SK-N-SH treated with all-trans-retinoic acid at 6 μM for 48 hours (cell line): ENCODE results near the gene ARPC5L.

ENCODE experiments used
- ATAC-seq: fragments of 200-7000 bp; cut with Tn5 transposase; 3 replicates; pipeline ENCODE4 v1.9.1; 2020; ENCODE audit warnings: mild to moderate bottlenecking, moderate library complexity
- ARNTL ChIP-seq: fragments of 450-650 bp; formaldehyde crosslinking; IDR thresholded peaks from 2 replicates; pipeline ENCODE4 v1.5.0; 2020; ENCODE audit warnings: low read depth, mild to moderate bottlenecking, moderate library complexity, borderline replicate concordance
- BACH2 ChIP-seq: fragments of 250-450 bp; sonication (Bioruptor Pico); IDR thresholded peaks from 2 replicates; pipeline ENCODE4 v1.9.0; 2021; ENCODE audit warnings: mild to moderate bottlenecking, borderline replicate concordance
- CSDC2 ChIP-seq: fragments of 250-450 bp; sonication (Bioruptor Pico); IDR thresholded peaks from 2 replicates; pipeline ENCODE4 v1.5.0; 2020; ENCODE audit warnings: mild to moderate bottlenecking, moderate library complexity
- ESRRG ChIP-seq: fragments of 250-450 bp; sonication (Bioruptor Pico); IDR thresholded peaks from 2 replicates; pipeline ENCODE4 v1.6.1; 2021; ENCODE audit warnings: mild to moderate bottlenecking
- GLIS3 ChIP-seq: fragments of 250-450 bp; sonication (Bioruptor Pico); IDR thresholded peaks from 2 replicates; pipeline ENCODE4 v1.5.0; 2020; ENCODE audit warnings: mild to moderate bottlenecking, moderate library complexity
- ISL1 ChIP-seq: fragments of 250-450 bp; sonication (Bioruptor Pico); IDR thresholded peaks from 2 replicates; pipeline ENCODE4 v2.1.2; 2022; ENCODE audit warnings: mild to moderate bottlenecking, moderate library complexity
- PPARA ChIP-seq: fragments of 250-450 bp; sonication (Bioruptor Pico); IDR thresholded peaks from 2 replicates; pipeline ENCODE4 v1.5.0; 2020; ENCODE audit warnings: mild to moderate bottlenecking, borderline replicate concordance
- RARB ChIP-seq: fragments of 250-450 bp; sonication (Bioruptor Pico); IDR thresholded peaks from 2 replicates; pipeline ENCODE4 v1.8.0; 2021; ENCODE audit warnings: mild to moderate bottlenecking, moderate library complexity
- SNAI2 ChIP-seq: fragments of 250-450 bp; sonication (Bioruptor Pico); IDR thresholded peaks from 2 replicates; pipeline ENCODE4 v1.5.0; 2020; ENCODE audit warnings: mild to moderate bottlenecking, moderate library complexity
- TCF4 ChIP-seq: fragments of 250-450 bp; sonication (Bioruptor Pico); IDR thresholded peaks from 2 replicates; pipeline ENCODE4 v1.8.0; 2021; ENCODE audit warnings: mild to moderate bottlenecking, moderate library complexity, borderline replicate concordance
- TOX ChIP-seq: fragments of 250-450 bp; sonication (Bioruptor Pico); IDR thresholded peaks from 2 replicates; pipeline ENCODE4 v1.8.0; 2021; ENCODE audit warnings: mild to moderate bottlenecking, moderate library complexity, borderline replicate concordance
- TSHZ2 ChIP-seq: fragments of 250-450 bp; sonication (Bioruptor Pico); IDR thresholded peaks from 2 replicates; pipeline ENCODE4 v1.5.0; 2020; ENCODE audit warnings: mild to moderate bottlenecking, moderate library complexity
- ZC3H10 ChIP-seq: fragments of 250-450 bp; sonication (Bioruptor Pico); IDR thresholded peaks from 2 replicates; pipeline ENCODE4 v1.5.1; 2021; ENCODE audit warnings: mild to moderate bottlenecking, moderate library complexity
- ZFP3 ChIP-seq: fragments of 250-450 bp; sonication (Bioruptor Pico); IDR thresholded peaks from 2 replicates; pipeline ENCODE4 v1.5.0; 2020; ENCODE audit warnings: mild to moderate bottlenecking, moderate library complexity
- ZFP30 ChIP-seq: fragments of 450-650 bp; formaldehyde crosslinking; IDR thresholded peaks from 2 replicates; pipeline ENCODE4 v1.5.0; 2022; ENCODE audit warnings: mild to moderate bottlenecking, moderate library complexity
- ZNF565 ChIP-seq: fragments of 450-650 bp; formaldehyde crosslinking; conservative IDR thresholded peaks from 2 replicates; pipeline ENCODE4 v1.5.0; 2020; ENCODE audit warnings: low read depth, mild to moderate bottlenecking, moderate library complexity
- ZNF70 ChIP-seq: fragments of 450-650 bp; formaldehyde crosslinking; IDR thresholded peaks from 2 replicates; pipeline ENCODE4 v1.5.0; 2020; ENCODE audit warnings: mild to moderate bottlenecking, moderate library complexity
- TF ChIP-seq, protein P1 (sequence below): fragments of 250-450 bp; sonication (Bioruptor Pico); IDR thresholded peaks from 2 replicates; pipeline ENCODE4 v1.8.0; 2021; ENCODE audit warnings: low read depth, mild to moderate bottlenecking, moderate library complexity, borderline replicate concordance
- TF ChIP-seq, protein P2 (sequence below): fragments of 250-450 bp; sonication (Bioruptor Pico); IDR thresholded peaks from 2 replicates; pipeline ENCODE4 v1.5.1; 2020; ENCODE audit warnings: low read depth, mild to moderate bottlenecking, moderate library complexity
- TF ChIP-seq, protein P3 (sequence below): fragments of 250-450 bp; sonication (Bioruptor Pico); IDR thresholded peaks from 2 replicates; pipeline ENCODE4 v1.8.0; 2020; ENCODE audit warnings: mild to moderate bottlenecking, moderate library complexity, borderline replicate concordance

The ARPC5L gene

GRCh38 chr9:124869466-124869985, 7.6 kb downstream of the ARPC5L start:
- TF ChIP-seq CSDC2 (CRISPR knock-in tag) (no peak), ARNTL (CRISPR knock-in tag) (no peak), ZFP30 (CRISPR knock-in tag) (no peak), ZFP3 (CRISPR knock-in tag) (no peak), ZNF565 (CRISPR knock-in tag) (no peak), TSHZ2 (CRISPR knock-in tag) (no peak), GLIS3 (CRISPR knock-in tag) (no peak)
- TF ChIP-seq, all 23 proteins: peak for 0
- ATAC-seq, result peak; percentile 26

GRCh38 chr9:124869986-124870560, 8.1 kb downstream of the ARPC5L start:
- TF ChIP-seq, protein P1, sequence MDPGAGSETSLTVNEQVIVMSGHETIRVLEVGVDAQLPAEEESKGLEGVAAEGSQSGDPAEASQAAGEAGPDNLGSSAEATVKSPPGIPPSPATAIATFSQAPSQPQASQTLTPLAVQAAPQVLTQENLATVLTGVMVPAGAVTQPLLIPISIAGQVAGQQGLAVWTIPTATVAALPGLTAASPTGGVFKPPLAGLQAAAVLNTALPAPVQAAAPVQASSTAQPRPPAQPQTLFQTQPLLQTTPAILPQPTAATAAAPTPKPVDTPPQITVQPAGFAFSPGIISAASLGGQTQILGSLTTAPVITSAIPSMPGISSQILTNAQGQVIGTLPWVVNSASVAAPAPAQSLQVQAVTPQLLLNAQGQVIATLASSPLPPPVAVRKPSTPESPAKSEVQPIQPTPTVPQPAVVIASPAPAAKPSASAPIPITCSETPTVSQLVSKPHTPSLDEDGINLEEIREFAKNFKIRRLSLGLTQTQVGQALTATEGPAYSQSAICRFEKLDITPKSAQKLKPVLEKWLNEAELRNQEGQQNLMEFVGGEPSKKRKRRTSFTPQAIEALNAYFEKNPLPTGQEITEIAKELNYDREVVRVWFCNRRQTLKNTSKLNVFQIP (CRISPR knock-in tag), result no peak
- peak; percentile 6; the same call in 1 of the 3 replicates for ATAC-seq

DNA sequence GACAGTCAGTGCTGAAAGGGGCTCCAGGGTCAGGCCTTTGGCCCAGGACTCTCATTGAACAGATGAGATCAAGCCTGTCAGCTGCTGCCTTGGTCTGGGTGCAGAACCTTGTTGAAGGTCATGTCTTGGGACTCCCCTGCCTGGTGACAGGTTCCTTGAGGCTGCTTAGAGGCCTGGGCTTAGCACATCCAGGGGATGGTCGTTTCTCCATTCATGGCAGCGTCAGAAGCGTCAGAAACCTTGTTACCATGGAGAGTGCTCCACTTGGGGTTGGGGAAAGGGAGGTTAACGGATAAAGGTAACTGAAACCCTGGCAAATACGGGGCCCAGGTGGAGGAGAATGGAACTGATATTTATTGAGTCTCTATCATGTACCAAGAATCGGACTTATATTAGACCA, 8.8 kb downstream of the ARPC5L start:
- ATAC-seq, result no peak
- TF ChIP-seq, protein P2, sequence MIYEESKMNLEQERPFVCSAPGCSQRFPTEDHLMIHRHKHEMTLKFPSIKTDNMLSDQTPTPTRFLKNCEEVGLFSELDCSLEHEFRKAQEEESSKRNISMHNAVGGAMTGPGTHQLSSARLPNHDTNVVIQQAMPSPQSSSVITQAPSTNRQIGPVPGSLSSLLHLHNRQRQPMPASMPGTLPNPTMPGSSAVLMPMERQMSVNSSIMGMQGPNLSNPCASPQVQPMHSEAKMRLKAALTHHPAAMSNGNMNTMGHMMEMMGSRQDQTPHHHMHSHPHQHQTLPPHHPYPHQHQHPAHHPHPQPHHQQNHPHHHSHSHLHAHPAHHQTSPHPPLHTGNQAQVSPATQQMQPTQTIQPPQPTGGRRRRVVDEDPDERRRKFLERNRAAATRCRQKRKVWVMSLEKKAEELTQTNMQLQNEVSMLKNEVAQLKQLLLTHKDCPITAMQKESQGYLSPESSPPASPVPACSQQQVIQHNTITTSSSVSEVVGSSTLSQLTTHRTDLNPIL (CRISPR knock-in tag), result no peak
- TF ChIP-seq ZFP30 (CRISPR knock-in tag) (no peak), GLIS3 (CRISPR knock-in tag) (no peak), ZFP3 (CRISPR knock-in tag) (no peak), ESRRG (CRISPR knock-in tag) (no peak), SNAI2 (no peak), TOX (CRISPR knock-in tag) (no peak), ZNF70 (CRISPR knock-in tag) (no peak), RARB (CRISPR knock-in tag) (no peak), ARNTL (CRISPR knock-in tag) (no peak), PPARA (CRISPR knock-in tag) (no peak), ZC3H10 (CRISPR knock-in tag) (no peak), ISL1 (CRISPR knock-in tag) (no peak), ZNF565 (CRISPR knock-in tag) (no peak), CSDC2 (CRISPR knock-in tag) (no peak), BACH2 (no peak)
- TF ChIP-seq, protein P3, sequence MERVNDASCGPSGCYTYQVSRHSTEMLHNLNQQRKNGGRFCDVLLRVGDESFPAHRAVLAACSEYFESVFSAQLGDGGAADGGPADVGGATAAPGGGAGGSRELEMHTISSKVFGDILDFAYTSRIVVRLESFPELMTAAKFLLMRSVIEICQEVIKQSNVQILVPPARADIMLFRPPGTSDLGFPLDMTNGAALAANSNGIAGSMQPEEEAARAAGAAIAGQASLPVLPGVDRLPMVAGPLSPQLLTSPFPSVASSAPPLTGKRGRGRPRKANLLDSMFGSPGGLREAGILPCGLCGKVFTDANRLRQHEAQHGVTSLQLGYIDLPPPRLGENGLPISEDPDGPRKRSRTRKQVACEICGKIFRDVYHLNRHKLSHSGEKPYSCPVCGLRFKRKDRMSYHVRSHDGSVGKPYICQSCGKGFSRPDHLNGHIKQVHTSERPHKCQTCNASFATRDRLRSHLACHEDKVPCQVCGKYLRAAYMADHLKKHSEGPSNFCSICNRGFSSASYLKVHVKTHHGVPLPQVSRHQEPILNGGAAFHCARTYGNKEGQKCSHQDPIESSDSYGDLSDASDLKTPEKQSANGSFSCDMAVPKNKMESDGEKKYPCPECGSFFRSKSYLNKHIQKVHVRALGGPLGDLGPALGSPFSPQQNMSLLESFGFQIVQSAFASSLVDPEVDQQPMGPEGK, result no peak

GRCh38 chr9:124871156-124871561, 9.2 kb downstream of the ARPC5L start:
- ATAC-seq, result no peak
- TF ChIP-seq RARB (CRISPR knock-in tag) (no peak), ISL1 (CRISPR knock-in tag) (no peak)

- ATAC-seq, result no peak
- TF ChIP-seq TCF4 (CRISPR knock-in tag) (no peak), TOX (CRISPR knock-in tag) (no peak)
Observed at GRCh38 chr9:124873664-124874063, 11.7 kb downstream of the ARPC5L start.
